Activated CD4-positive, CD25-positive, alpha-beta regulatory T cell (primary cell): ENCODE data around the gene TXN.
A peak's percentile ranks its signal among the peaks of the same experiment; 100 is the strongest.

Experiments used
- DNase-seq, 4 experiments: peaks; one replicate each; lab custom pipeline; 2025; lab: John Stamatoyannopoulos, UW

Gene TXN

DNA sequence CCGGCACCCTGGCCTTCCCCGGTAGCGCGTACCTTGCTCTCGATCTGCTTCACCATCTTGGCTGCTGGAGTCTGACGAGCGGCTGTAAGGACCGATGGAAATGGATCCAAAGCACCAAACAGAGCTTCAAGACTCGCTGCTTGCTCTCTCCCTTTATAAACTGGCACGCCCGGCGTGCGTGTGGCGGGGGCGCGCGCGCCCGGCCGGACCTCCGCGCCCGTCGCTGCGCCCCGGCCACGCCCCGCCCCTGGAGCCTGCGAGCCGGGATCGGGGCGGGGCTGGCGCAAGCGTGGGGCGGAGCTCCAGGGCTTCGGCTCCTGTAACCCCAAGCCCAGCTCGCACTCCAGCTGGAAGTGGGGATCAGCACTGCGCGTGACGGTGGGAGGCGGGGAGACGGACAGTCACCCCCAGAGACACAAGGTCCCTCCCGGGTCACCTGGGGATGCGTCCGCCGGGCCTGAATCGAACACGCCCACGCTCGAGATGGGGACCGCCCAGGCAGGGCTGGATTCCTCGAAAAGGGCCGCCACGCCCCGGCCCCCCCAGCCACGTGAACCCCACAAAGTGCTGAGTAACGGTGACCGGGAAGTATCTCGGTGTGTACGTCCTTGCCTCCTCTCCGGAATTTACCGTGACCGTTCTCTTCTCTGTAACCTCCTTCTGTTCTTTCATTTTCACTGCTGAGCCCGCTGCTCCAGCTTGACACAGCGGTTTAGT is at the start of gene TXN:
Gene TXN, minus strand, starts transcription at position 128 of the 717 bp plus-strand sequence. Its CDS starts 72 bp downstream, at position 56.
- DNase-seq, result peak; percentile 67 to 91 (median 85)

DNA sequence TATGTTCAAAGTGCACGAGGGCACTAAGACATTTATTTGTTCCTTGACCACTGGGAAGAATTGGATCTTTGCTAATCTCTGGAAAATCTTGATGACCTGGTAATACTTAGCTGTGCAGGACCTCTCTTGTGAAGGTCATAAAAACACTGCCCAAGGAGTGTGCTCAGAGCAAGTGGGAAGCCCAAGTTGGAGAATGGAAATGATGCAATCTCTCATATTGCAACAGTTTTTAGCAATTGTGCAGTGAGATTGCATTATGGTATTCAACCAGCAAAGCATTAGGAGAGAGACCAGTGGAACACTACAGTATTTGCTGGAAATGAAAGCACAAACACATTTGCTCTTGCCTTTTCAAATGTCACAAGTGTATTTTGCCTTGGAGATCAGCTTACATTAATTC is 46.8 kb upstream of the TXN start:
- DNase-seq, result no peak

DNA sequence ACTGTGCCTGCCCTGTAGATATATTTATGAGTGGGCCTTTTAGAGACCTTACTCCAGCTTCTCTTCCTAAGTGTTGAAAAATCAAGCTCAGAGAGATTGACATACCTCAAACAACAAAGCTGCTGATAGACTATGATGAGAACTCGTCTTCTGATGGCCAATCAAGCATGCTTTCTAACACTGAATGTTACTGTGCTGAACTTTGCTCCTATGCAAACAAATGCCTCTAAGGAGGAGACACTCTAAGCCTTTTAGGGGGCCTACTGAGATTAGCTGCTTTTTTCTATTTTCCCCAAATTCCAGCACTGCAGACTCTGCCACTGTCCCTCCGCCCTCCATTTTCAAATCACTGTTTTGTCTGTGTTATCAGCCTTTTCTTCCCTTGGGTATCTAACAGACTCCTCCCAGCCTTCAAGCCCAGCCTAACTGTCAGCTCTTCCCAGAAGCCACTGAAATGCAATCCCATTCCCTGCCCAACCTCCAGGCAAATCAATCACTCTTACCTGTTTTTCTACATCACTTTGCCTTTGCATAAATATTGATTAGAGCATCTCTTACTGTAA is 41.8 kb upstream of the TXN start:
- no peak for DNase-seq

DNA sequence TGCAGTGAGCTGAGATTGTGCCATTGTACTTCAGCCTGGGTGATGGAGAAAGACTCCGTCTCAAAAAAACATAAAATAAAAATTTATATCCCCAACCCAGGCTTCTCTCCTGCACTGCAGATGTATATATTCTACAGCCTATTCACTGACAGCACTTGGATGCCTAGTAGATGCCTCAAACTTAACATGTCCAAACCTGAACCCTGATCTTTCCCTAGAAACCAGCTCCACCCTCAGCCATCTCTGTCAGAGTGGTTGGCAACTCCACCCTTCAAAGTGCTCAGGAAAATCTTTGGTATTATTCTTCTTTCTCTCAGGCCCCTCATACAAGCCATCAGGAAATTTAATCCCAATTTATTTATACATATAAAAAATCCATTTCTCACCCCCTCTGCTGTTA is 36.9 kb upstream of the TXN start:
- DNase-seq, result no peak

DNA sequence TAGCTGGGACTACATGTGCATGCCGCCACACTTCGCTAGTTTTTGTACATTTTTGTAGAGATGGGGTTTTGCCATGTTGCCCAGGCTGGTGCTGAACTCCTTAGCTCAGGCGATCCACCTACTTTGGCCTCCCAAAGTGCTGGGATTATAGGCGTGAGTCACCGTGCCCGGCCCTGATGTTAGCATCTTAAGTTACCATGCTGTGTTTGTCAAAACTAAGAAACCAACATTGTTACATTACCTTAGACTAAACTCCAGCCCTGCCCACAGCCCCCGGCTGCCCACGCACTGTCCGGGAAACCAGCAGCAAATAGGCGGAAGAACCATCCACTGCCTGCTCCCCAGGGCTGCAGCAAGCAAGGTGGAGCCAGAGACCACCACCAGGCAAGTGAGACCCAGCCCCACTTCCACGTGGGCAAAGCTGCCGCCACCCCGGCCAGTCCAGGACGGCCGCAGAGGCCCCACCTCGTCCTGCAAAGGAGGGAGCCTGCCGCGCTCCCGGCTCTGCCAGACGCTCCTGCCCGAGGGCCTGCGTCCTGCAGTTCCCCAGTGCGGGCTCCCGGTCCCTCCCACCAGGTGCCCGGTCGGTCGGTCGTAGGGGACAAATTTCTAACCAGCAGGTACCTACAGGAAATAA is 35.7 kb upstream of the TXN start:
- DNase-seq, result no peak

DNA sequence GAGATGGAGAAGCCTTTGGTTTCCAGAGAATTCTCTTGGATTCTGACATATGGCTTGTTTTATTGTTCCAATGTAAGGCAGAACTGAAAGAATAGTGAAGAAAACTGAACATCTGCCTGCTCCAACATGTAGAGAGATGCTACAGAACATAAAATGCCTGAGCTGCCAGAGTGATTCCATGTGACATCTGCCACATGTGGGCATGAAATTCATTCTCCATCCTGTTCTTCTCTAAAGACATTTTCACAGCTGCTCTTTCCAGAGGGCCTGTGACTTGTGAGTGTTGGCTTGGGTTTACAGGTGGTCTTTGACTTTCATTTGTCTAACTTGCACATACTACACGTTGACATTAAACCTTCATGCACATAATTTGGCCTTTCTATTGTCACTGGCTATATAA is 33.7 kb upstream of the TXN start:
- DNase-seq, result no peak

DNA sequence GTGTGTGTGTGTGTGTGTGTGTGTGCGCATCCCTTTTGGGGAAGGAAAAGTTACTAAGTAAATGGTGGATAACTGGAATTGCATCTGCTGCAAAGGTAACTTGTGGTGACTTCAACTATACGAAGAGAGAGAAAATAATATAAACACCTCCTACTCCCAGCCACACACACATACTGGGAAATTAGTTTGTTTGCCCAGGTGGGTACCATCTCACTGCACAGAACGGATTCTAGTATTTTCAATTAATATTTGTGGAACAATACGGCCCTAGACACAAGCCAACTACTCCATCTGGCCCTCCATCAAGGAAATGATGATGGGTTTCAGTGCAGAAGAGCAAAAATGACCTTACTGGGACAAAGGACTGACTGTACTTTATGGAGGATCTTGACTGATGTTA is 32.2 kb upstream of the TXN start:
- DNase-seq, result no peak

DNA sequence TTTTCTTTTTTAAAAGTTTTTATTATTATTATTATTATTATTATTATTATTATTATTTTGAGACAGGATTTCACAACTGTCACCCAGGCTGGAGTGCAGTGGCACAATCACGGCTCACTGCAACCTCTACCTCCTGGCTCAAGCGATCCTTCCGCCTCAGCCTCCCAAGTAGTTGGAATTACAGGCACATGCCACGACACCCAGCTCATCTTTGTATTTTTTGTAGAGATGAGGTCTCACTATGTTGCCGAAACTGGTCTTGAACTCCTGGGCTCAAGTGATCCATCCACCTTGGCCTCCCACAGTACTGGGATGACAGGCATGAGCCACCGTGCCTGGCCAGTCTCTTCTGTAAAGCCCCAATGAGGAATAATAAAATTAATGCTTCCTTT is 31.0 kb upstream of the TXN start:
- no peak for DNase-seq

DNA sequence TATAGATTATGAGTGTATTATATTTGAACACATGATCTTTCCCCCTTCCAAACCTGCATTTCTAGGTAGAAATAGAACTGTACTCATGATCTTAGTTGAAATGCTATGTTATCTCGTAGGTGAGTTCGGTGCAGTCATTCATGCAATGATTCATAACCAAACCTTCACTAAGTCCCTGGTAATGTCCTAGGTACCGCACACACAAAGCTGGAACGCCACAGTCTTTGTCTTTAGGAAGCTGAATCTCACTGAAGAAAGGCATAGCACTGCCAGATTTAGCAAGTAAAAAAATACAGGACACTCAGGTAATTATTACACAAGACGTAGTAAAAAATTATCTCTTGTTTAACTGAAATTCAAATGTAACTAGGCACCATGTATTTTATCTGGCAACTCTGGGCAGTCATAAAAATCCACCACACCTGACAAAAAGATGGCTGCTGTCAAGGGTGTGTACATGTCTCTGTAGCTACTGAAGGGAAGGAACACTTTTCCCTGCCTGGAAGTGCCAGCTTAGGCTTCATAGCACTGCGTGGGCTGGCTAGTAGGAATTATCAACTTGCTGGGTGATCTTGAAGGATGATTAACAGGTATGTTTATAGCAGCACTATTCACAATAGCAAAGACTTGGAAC is 28.0 kb upstream of the TXN start:
- DNase-seq, result no peak

DNA sequence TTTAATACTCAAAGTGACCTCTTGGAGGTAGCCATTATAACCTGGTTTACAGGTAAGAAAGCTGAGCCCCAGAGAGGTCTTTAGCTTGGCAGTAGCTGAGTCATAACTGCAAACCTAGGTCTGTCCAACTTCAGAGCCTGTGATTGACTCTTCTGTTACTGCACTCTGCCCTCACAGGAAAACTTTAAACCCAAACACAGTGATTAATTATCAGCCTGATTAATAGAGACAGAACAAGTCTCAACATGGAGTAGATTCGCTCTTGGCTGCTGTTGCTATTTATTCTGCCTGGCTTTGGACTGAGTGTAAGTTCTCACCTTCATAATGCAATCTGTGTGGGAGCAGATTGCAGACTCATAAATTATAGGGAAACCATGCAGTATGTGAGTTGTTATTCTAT is 27.4 kb upstream of the TXN start:
- no peak for DNase-seq

DNA sequence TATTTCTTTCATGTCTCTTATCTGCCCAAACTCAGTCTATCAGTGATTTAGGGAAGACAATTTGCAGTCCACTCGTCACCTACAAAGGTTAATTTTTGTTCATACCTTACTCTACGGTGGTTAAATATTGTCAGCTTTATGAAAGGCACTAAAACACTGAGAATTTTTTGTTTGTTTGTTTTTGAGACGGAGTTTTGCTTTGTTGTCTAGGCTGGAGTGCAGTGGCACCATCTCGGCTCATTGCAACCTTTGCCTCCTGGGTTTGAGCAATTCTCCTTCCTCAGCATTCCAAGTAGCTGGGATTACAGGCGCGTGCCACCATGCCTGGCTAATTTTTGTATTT is 26.4 kb upstream of the TXN start:
- no peak for DNase-seq

DNA sequence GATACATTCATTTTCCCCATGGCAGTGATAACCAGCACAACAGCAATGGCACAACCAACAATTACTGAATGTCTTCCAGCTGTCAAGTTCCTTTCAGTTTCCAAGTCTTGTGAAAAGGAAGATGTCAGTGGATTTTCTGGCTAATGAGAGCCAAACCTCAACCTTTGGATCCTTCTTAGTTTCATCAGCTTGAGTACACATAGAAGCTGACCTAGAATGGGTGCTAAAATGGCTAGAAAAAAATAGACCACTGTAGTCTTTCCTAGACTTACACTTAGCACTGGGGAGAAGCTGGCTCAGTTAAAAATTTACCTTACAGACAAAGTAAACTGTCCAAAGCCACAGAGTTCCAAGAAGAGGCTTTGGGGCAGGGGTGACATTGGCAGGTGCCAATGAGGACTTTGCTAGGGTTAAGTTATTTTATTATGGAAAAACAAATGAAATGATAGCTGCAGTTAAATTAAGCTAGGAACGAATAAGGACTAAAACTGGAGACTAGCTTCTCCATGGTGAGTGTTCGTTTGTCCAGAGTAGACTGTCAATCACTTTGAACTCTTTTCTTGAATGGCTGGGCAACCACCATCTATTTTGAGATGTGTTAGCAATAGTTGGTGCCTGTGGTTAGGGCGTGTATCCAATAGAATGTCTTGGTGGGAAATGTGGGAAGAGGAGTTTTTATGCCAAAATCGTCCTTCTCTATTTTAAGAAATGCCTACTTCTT is 25.9 kb upstream of the TXN start:
- no peak for DNase-seq

DNA sequence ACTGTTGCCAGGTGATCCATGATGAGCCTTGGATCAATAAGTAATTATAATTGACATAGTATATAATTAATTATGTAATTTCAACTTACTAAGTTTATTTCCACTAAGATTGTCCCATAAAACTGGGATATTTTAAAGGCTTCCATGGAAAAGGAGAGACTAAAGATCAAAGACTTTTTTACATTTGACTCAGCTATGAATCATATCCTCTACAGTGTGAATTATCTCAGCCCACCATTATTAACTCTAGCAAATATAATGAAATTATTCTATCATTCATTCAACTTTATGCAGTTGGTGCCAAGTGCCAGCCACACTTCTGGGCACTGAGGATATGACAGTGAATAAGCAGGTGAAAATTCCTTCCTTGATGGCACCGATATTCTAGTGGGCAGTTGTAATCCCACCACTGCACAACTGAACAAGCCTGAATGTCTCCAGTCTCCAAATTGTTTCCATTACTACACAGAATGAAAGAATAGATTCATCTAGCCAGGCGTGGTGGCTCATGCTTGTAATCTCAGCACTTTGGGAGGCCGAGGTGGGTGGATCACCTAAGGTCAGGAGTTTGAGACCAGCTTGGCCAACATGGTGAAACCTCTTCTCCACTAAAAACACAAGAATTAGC is 21.9 kb upstream of the TXN start:
- no peak for DNase-seq

DNA sequence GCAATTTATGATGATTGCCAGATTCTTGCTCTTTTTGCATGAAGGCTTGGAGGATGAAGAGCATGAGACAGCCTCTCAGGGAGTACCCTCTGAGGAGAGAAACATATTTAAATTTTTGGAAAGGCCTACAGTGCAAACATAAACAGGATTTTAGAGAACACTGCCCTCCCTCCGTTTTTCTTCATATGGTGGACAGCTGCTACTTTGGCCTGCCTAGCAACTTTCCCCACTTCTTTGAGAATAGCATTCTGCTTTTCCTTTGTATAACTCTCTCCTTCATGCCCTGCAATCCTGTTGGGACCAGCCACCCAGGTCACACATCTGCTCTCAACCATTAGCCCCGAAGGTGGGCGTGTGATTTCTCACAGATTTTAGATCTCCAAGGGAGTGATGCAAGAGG is 20.5 kb upstream of the TXN start:
- DNase-seq, result no peak

DNA sequence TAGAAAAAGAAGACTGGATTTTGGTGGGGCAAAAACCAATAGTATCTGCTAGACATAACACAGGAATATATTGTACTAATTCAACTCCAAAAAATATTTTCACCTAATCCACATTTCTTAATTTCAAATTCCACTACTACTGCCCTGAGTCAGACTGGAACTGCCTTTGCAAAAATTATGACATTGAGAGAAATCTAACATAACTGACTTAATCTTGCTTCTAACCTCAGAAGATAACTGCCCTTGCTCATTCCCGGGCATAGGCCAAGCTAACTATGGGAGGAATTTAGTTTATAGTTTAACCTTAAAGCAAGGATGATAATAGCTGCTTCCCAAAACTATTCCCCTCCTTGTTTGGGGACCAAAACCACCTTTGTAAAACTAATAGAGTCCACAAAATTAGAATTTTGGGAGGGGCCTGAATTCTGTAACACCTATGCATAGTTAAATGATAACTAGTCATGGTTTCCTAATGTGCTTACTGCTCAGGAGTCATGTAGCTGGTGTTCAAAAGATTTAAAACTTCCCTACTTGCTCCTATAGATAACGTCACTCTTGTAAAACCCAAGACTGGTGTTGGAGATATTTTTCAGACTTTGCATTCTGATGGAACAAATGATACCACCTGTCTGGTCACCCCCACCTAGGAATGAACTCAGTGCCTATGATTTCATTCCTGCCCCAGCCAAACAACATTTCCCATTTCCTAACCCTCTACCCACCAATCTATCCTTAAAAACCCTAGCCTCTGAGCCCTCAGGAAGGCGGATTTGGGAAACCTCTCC is 14.1 kb upstream of the TXN start:
- no peak for DNase-seq

DNA sequence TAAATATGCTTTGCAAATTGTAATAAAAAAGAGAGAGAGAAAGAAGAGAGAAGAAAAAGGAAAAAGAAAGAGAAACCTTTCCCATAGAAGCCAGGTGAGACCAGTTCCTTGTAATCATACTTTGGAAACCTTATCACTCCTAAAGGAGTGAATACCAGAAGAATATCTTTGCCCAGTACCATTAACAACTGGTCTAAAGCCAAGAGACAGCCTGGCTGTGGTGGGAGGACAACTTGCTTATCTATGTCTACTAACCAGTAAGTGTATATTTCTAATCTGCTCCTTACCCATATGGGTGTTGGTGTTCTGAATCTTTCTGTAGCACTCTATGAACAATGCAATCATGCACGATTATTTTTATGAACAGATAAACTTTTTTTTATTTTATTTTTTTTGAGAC is 10.5 kb upstream of the TXN start:
- DNase-seq, result no peak

DNA sequence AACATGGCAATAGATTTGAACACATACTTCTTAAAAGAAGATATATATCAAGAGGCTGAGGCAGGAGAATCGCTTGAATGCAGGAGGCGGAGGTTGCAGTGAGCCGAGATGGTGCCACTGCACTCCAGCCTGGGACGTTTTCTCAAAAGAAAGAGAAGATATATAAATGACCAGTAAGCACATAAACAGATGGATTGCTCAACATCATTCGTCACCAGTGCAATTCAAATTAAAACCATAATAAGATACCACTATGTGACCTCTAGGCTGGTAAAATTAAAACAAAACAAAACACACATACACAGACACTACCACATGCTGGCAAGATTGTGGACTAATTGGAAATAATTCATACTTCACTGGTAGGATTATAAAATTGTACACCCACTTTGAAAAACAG is 5.3 kb upstream of the TXN start:
- DNase-seq, result no peak

DNA sequence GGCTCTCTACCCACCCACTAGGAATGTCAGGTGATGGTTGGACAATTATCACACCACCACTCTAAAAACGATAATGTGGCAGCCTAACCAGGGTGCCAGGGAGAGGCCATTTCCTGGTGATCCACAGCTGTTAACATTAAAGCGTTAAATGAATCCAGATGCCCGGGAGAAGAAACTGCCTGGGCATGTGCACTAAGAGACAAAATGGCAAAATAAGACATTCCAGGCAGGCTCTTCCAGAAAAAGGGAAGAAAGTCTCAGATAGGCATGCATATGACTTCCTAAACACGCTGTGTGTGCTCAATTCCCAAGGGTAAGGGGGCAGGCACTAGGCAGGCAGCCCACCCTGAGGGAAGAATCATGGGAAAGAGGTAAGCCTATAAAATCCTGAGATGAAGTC is 4.6 kb upstream of the TXN start:
- no peak for DNase-seq

DNA sequence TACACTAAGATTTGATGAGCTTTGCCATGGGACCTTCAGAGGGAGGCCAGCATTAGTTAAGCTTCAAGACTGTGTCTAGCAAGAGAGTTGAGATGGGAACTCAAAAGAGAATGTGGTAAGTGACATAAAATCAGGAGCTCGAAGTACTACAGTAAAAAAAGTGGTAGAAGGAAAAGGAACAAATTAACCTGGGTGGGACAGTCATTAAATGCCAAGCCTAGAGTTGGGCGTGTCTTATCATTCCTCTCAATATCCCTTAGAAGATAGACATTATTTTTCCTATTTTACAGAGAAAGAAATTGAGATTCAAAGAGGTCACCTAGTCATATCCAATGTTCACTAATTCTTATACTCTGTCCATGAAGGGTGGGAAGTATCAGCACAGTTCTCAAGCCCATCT is 3.3 kb upstream of the TXN start:
- DNase-seq, result no peak

DNA sequence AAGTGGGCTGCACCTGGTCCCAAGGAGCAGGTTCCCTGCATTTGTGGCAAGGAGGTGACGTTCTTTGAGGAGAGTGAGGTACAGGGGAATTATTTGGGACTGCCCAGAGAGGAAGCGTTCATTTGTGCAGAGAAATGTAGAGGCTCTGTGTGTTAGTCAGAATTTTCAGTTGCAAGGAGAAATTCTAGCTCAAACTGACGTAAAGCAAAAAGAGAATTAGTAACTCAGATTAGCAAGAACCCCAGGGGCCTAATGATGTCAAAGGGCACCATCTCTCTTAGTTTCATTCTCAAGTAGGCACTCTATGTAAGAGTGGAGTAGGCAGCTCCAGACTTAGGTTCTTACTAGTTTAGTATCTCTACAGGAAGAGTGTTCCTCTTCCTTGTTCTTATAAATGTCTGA is 2.4 kb upstream of the TXN start:
- DNase-seq, result no peak

DNA sequence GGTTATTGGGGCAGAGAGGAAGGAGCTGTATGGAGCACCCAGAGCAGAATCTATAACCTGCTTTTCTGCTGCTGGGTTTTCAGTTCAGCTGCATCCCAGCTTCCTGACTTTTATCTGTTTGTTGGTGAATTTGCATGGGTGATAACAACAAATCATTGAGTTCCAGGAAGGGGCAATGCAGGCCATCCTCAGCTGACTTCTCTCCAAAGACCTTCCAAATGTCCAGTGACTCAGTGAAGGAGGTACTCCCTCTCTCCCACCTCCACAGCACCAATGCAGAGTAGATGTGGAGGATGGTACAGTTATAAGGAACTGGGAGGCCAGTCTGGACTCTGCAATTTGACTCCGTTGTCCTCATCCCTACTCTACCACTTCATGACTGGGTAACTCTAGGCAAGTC is 1.6 kb upstream of the TXN start:
- no peak for DNase-seq
